ENCODE results near the gene TRIM62. TPM values are rescaled to one million over a fixed set of nuclear protein-coding genes. Genes with fewer than 3 reads are reported as not detected.
A peak's percentile ranks its signal among the peaks of the same experiment; 100 is the strongest.

TRIM62 gene
- total RNA-seq, 1 donor from 2014 or later = 2.3 TPM

GRCh38 chr1:33159577-33159976 lies 22.3 kb downstream of the TRIM62 start:
- Histone ChIP-seq H3K27me3 (ENCODE audit: low read depth) (no peaks in the 10 kb centered on the region), H3K9me3 (replicated peaks) (no peaks in the 10 kb centered on the region), H3K36me3 (peaks cover 19% of the 10 kb centered on the region), H3K4me3 (no peak overlapping the region), H3K4me1 (peaks cover 29% of the 10 kb centered on the region), H3K27ac (replicated peaks) (no peak overlapping the region)
- intact Hi-C loops (cut with micrococcal nuclease) = no loop called here
- no peak for TF ChIP-seq CTCF (IDR thresholded peaks at IDR 0.05; ENCODE audit: borderline replicate concordance)
- DNase-seq = no peak

- H3K9me3 ChIP-seq (replicated peaks) = no peaks in the 10 kb centered on the region
- no peak for DNase-seq
- H3K4me1 ChIP-seq = peaks cover 41% of the 10 kb centered on the region
- no peaks in the 10 kb centered on the region for H3K27me3 ChIP-seq (ENCODE audit: low read depth)
- no peak overlapping the region for H3K27ac ChIP-seq (replicated peaks)
- intact Hi-C loops (cut with micrococcal nuclease) = no loop called here
- no peak overlapping the region for H3K4me3 ChIP-seq
- TF ChIP-seq CTCF (IDR thresholded peaks at IDR 0.05; ENCODE audit: borderline replicate concordance) = no peak
- peaks cover 19% of the 10 kb centered on the region for H3K36me3 ChIP-seq
These were observed 23.5 kb downstream of the TRIM62 start for GRCh38 chr1:33158366-33158765.

GRCh38 chr1:33157131-33157530 lies 24.7 kb downstream of the TRIM62 start:
- intact Hi-C loops (cut with micrococcal nuclease) = no loop called here
- no peak for TF ChIP-seq CTCF (IDR thresholded peaks at IDR 0.05; ENCODE audit: borderline replicate concordance)
- H3K27ac ChIP-seq (replicated peaks) = no peak overlapping the region
- H3K9me3 ChIP-seq (replicated peaks) = no peaks in the 10 kb centered on the region
- no peak for DNase-seq
- no peak overlapping the region for H3K4me3 ChIP-seq
- H3K27me3 ChIP-seq (ENCODE audit: low read depth) = no peaks in the 10 kb centered on the region
- H3K36me3 ChIP-seq = peaks cover 19% of the 10 kb centered on the region
- H3K4me1 ChIP-seq = peaks cover 54% of the 10 kb centered on the region

GRCh38 chr1:33155877-33156538 lies 25.8 kb downstream of the TRIM62 start:
- intact Hi-C loops (cut with micrococcal nuclease) = no loop called here
- H3K27ac ChIP-seq (replicated peaks) = peak overlapping the region; percentile 54

GRCh38 chr1:33153650-33154049 lies 28.2 kb downstream of the TRIM62 start:
- TF ChIP-seq CTCF (IDR thresholded peaks at IDR 0.05; ENCODE audit: borderline replicate concordance) = no peak
- intact Hi-C loops (cut with micrococcal nuclease) = no loop called here
- no peaks in the 10 kb centered on the region for H3K27me3 ChIP-seq (ENCODE audit: low read depth)
- no peaks in the 10 kb centered on the region for H3K9me3 ChIP-seq (replicated peaks)
- peak overlapping the region; percentile 90 for H3K27ac ChIP-seq (replicated peaks)
- no peak overlapping the region for H3K4me3 ChIP-seq
- H3K4me1 ChIP-seq = peaks cover 55% of the 10 kb centered on the region
- H3K36me3 ChIP-seq = peaks cover 11% of the 10 kb centered on the region
- no peak for DNase-seq

More at GRCh38 chr1:33155877-33156538, 25.8 kb downstream of the TRIM62 start:
- no peak overlapping the region for H3K4me3 ChIP-seq
- no peaks in the 10 kb centered on the region for H3K27me3 ChIP-seq (ENCODE audit: low read depth)
- no peak for TF ChIP-seq CTCF (IDR thresholded peaks at IDR 0.05; ENCODE audit: borderline replicate concordance)
- H3K4me1 ChIP-seq = peaks cover 57% of the 10 kb centered on the region
- H3K9me3 ChIP-seq (replicated peaks) = no peaks in the 10 kb centered on the region
- H3K36me3 ChIP-seq = peaks cover 19% of the 10 kb centered on the region
- no peak for DNase-seq
